HepG2 (cell line): ENCODE data around the gene SGMS1. TPM values are rescaled to one million over a fixed set of nuclear protein-coding genes. Genes with fewer than 3 reads are reported as not detected.

ENCODE experiments used
- ATAC-seq: fragments of 200-7000 bp; cut with Tn5 transposase; 3 replicates; pipeline ENCODE4 v1.9.1; 2020; ENCODE audit warnings: mild to moderate bottlenecking, moderate library complexity
- BruUV-seq: library from RNA; stranded (reverse); fragments of 400-500 nt; replicated peaks from 2 replicates; lab custom pipeline; 2021; lab: Mats Ljungman, UMichigan
- CTCF ChIA-PET: fragments of 300-600 bp; formaldehyde crosslinking; extraction: SDS; loops from one replicate; lab custom pipeline; 2021; ENCODE audit warnings: low total read pairs, inconsistent platforms, low intra/inter-chr PET ratio; lab: Yijun Ruan, JAX
- POLR2A ChIA-PET: fragments of 350-600 bp; sonication (Branson Sonifier 250); formaldehyde crosslinking; loops from one replicate; lab custom pipeline; 2020; ENCODE audit warnings: antibody characterized with exemption, inconsistent platforms; lab: Yijun Ruan, JAX
- DNase-seq: peaks from one replicate; pipeline ENCODE4 v3.0.0-alpha.2; 2015; ENCODE audit warnings: low spot score
- FAIRE-seq: peaks from 3 replicates; lab custom pipeline; 2011; peaks lifted over from hg19 to GRCh38; lab: Jason Lieb, UNC
- H2AFZ ChIP-seq: one replicate; pipeline ENCODE4 v1.6.1; 2011; ENCODE audit warnings: low read length, inconsistent platforms
- H3K27ac ChIP-seq: fragments of 300-600 bp; 3 replicates; pipeline ENCODE4 v1.8.0; 2011; ENCODE audit warnings: mixed run types, mild to moderate bottlenecking, mixed read lengths, low read length, inconsistent platforms; ENCODE audit not compliant: insufficient read depth; ENCODE audit errors: extremely low read length
- H3K27me3 ChIP-seq, 2 experiments: fragments of 200-600 bp in 1 of 2; 2 replicates in 1 of 2; 3 replicates in 1 of 2; pipeline versions ENCODE4 v1.6.0 to v1.8.0; 2011; ENCODE audit warnings: low read length in 2 of 2, mild to moderate bottlenecking in 2 of 2, moderate library complexity in 2 of 2, inconsistent platforms in 1 of 2; ENCODE audit not compliant: insufficient read depth in 2 of 2, control insufficient read depth in 1 of 2
- H3K36me3 ChIP-seq, 2 experiments: fragments of 200-600 bp in 1 of 2; replicated peaks in 1 of 2; 2 replicates in 1 of 2; 3 replicates in 1 of 2; pipeline versions ENCODE4 v1.5.1 to v1.8.0; 2011; ENCODE audit warnings: low read length in 2 of 2, inconsistent platforms in 1 of 2; ENCODE audit not compliant: insufficient read depth in 2 of 2, control insufficient read depth in 1 of 2
- H3K4me1 ChIP-seq: 2 replicates; pipeline ENCODE4 v1.5.1; 2012; ENCODE audit warnings: low read length, inconsistent platforms; ENCODE audit not compliant: insufficient read depth
- H3K4me2 ChIP-seq: 2 replicates; pipeline ENCODE4 v1.6.0; 2011; ENCODE audit warnings: low read depth, low read length, inconsistent platforms
- H3K4me3 ChIP-seq, 3 experiments: fragments of 200-600 bp in 1 of 3; sonication (generic), shearing (Covaris generic) in 1 of 3; replicated peaks in 1 of 3; 2 replicates each; pipeline ENCODE4 v1.5.1; 2011 to 2016; ENCODE audit warnings: low read length in 3 of 3, inconsistent platforms in 2 of 3, low read depth in 2 of 3, mild to moderate bottlenecking in 2 of 3, control low read depth in 1 of 3, mixed read lengths in 1 of 3; ENCODE audit not compliant: insufficient read depth in 1 of 3
- H3K79me2 ChIP-seq: one replicate; pipeline ENCODE4 v1.6.1; 2011; ENCODE audit warnings: low read length, inconsistent platforms; ENCODE audit not compliant: insufficient read depth
- H3K9ac ChIP-seq: 2 replicates; pipeline ENCODE4 v1.6.0; 2011; ENCODE audit warnings: mild to moderate bottlenecking, low read depth, low read length, inconsistent platforms; ENCODE audit not compliant: insufficient read depth
- H3K9me3 ChIP-seq: 2 replicates; pipeline ENCODE4 v1.5.1; 2012; ENCODE audit warnings: mild to moderate bottlenecking, low read length
- H4K20me1 ChIP-seq: 2 replicates; pipeline ENCODE4 v1.6.0; 2011; ENCODE audit warnings: inconsistent platforms, mild to moderate bottlenecking, low read length, moderate library complexity; ENCODE audit not compliant: insufficient read depth
- ELF4 ChIP-seq: sonication (generic); formaldehyde crosslinking; IDR thresholded peaks from 2 replicates; pipeline ENCODE4 v1.5.0; 2020; ENCODE audit warnings: missing genetic modification reagents, mild to moderate bottlenecking, moderate library complexity, borderline replicate concordance
- MXI1 ChIP-seq: IDR thresholded peaks from 3 replicates; pipeline ENCODE4 v1.6.1; 2012; ENCODE audit warnings: low read depth, low read length, inconsistent platforms, borderline replicate concordance
- NFYC ChIP-seq: IDR thresholded peaks from 2 replicates; pipeline ENCODE4 v1.6.1; 2016; ENCODE audit warnings: missing genetic modification reagents, missing compliant biosample characterization
- ZNF230 ChIP-seq: sonication (generic); formaldehyde crosslinking; IDR thresholded peaks from 2 replicates; pipeline ENCODE4 v1.4.0; 2020; ENCODE audit warnings: mild to moderate bottlenecking, missing genetic modification reagents
- ZNF256 ChIP-seq: sonication (generic); formaldehyde crosslinking; conservative IDR thresholded peaks from 2 replicates; pipeline ENCODE4 v1.4.0; 2020; ENCODE audit warnings: missing genetic modification reagents
- ZNF615 ChIP-seq: sonication (generic); formaldehyde crosslinking; IDR thresholded peaks from 2 replicates; pipeline ENCODE4 v1.5.0; 2020; ENCODE audit warnings: mild to moderate bottlenecking, missing genetic modification reagents, borderline replicate concordance
- ZNF878 ChIP-seq: sonication (generic); formaldehyde crosslinking; IDR thresholded peaks from 2 replicates; pipeline ENCODE4 v1.8.1; 2023; ENCODE audit warnings: mild to moderate bottlenecking, missing genetic modification reagents, moderate library complexity
- WGBS: methylation state at CpG from one replicate; pipeline ENCODE4 v1.1.6; 2017; ENCODE audit warnings: low lambda C conversion rate; 5-methylcytosine and 5-hydroxymethylcytosine counted together
- in situ Hi-C: cut with HindIII; loops from 2 replicates; pipeline ENCODE4 v1.10.0; 2017; ENCODE audit warnings: low pct_unique_long_range_greater_than_20kb; ENCODE audit not compliant: extremely low pct_ligation_motif_present
- intact Hi-C: fragments of 100-400 bp; cut with micrococcal nuclease; formaldehyde crosslinking; loops from one replicate; pipeline ENCODE4 v1.10.0; 2022; ENCODE audit not compliant: unreplicated experiment
- polyA plus RNA-seq, 8 experiments: library from polyadenylated mRNA; depleted of rRNA in 3 of 8; stranded (reverse) in 7 of 8; unstranded in 1 of 8; fragments of >200 nt; fragmentation: Illumina TruSeq in 4 of 8; extraction: Trizol in 4 of 8; gene quantifications; 2 replicates each; pipeline versions ENCODE4 v1.2.1 to v1.2.3, GENCODE V29; 2011 to 2016; ENCODE audit warnings: low read depth in 4 of 8, missing spikeins in 1 of 8, mixed read lengths in 1 of 8; ENCODE audit not compliant: insufficient read depth in 1 of 8
- total RNA-seq, 5 experiments: library from RNA; depleted of rRNA; stranded (reverse); fragments of >200 nt; fragmentation: Illumina TruSeq; extraction: Trizol; gene quantifications; 2 replicates each; pipeline ENCODE4 v1.2.3, GENCODE V29; 2016; ENCODE audit warnings: low read depth in 1 of 5
- TF ChIP-seq, protein P1 (sequence below): sonication (generic); formaldehyde crosslinking; IDR thresholded peaks from 2 replicates; pipeline ENCODE4 v1.5.1; 2020; ENCODE audit warnings: mild to moderate bottlenecking, missing genetic modification reagents, moderate library complexity

The SGMS1 gene
- total and polyA plus RNA-seq, 2 of the 13 experiments (the other 11 are each of a cell fraction or from before 2014, with no cell fraction given), result 6.5 to 15.1 TPM

DNA sequence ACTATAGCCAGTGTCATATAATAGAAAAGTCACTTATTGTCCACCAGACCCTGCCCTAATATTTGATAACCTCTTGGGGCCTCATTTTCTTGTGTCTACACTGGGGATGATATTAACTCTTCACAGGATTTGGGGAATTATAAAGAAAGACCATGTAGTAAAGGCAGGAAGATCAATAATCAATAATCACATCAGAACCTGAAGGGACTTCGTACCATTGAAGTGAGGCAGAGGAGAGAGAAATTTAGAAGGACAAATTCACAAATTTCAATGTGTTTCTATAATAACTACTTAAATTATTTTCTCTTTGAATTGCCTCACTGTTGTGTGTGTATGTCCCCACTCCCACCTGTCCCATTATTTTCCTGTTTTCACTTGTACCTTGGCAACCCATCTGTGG is 10.7 kb upstream of the SGMS1 start:
- 8% methylated on average over 1 of the region's 1 CpG for WGBS
- Histone ChIP-seq H3K36me3 (no peaks in the 10 kb centered on the region), H3K4me1 (0 out of 2 replicates have a peak, but pooled peaks cover 7% of the 10 kb centered on the region), H3K27me3 (no peaks in the 10 kb centered on the region; a peak in 1 of 5 replicates), H3K4me2 (no peak overlapping the region), H3K9me3 (no peaks in the 10 kb centered on the region), H3K4me3 (no peak overlapping the region), H2AFZ (no peak overlapping the region), H4K20me1 (no peaks in the 10 kb centered on the region)
- in situ Hi-C loops, result no loop called here
- FAIRE-seq (no peak), DNase-seq (no peak)
- POLR2A ChIA-PET, result no interaction called here
- no TSS peak for BruUV-seq
- intact Hi-C loops, result no loop called here
- TF ChIP-seq ZNF230 (CRISPR knock-in tag), result no peak
- TF ChIP-seq NFYC (CRISPR knock-in tag), result no peak
- TF ChIP-seq ELF4 (CRISPR knock-in tag), result no peak
- no peak for TF ChIP-seq ZNF256 (CRISPR knock-in tag)
- no peak for TF ChIP-seq ZNF615 (CRISPR knock-in tag)
- TF ChIP-seq, protein P1, sequence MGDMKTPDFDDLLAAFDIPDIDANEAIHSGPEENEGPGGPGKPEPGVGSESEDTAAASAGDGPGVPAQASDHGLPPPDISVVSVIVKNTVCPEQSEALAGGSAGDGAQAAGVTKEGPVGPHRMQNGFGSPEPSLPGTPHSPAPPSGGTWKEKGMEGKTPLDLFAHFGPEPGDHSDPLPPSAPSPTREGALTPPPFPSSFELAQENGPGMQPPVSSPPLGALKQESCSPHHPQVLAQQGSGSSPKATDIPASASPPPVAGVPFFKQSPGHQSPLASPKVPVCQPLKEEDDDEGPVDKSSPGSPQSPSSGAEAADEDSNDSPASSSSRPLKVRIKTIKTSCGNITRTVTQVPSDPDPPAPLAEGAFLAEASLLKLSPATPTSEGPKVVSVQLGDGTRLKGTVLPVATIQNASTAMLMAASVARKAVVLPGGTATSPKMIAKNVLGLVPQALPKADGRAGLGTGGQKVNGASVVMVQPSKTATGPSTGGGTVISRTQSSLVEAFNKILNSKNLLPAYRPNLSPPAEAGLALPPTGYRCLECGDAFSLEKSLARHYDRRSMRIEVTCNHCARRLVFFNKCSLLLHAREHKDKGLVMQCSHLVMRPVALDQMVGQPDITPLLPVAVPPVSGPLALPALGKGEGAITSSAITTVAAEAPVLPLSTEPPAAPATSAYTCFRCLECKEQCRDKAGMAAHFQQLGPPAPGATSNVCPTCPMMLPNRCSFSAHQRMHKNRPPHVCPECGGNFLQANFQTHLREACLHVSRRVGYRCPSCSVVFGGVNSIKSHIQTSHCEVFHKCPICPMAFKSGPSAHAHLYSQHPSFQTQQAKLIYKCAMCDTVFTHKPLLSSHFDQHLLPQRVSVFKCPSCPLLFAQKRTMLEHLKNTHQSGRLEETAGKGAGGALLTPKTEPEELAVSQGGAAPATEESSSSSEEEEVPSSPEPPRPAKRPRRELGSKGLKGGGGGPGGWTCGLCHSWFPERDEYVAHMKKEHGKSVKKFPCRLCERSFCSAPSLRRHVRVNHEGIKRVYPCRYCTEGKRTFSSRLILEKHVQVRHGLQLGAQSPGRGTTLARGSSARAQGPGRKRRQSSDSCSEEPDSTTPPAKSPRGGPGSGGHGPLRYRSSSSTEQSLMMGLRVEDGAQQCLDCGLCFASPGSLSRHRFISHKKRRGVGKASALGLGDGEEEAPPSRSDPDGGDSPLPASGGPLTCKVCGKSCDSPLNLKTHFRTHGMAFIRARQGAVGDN, result no peak
- TF ChIP-seq ZNF878 (CRISPR knock-in tag), result no peak
- TF ChIP-seq MXI1, result no peak
- TF ChIP-seq, all 625 proteins: peak for 0
- no peak for ATAC-seq
- H3K79me2 ChIP-seq, result no peaks in the 10 kb centered on the region
- no peak overlapping the region for H3K9ac ChIP-seq
- H3K27ac ChIP-seq, result no peak overlapping the region
- CTCF ChIA-PET, result no interaction called here
